Chondrocyte (in vitro differentiated cells): Measurements from ENCODE around the gene TYMS. TPM values are rescaled to one million over a fixed set of nuclear protein-coding genes. Genes with fewer than 3 reads are reported as not detected.

ENCODE experiments used
- DNase-seq: peaks from one replicate; pipeline ENCODE4 v3.0.0; 2021; ENCODE audit warnings: mixed read lengths, low spot score
- H3K27ac Mint-ChIP-seq: one replicate; pipeline ENCODE4 v1.8.0; 2021; ENCODE audit warnings: mild to moderate bottlenecking, moderate library complexity, mixed read lengths; ENCODE audit not compliant: unreplicated experiment
- H3K27me3 Mint-ChIP-seq: 2 replicates; pipeline ENCODE4 v1.8.0; 2021; ENCODE audit warnings: low read depth, mixed read lengths
- H3K36me3 Mint-ChIP-seq: 2 replicates; pipeline ENCODE4 v1.8.0; 2021; ENCODE audit warnings: low read depth, mixed read lengths
- H3K4me1 Mint-ChIP-seq: 2 replicates; pipeline ENCODE4 v1.8.0; 2021; ENCODE audit warnings: low read depth, mild to moderate bottlenecking, mixed read lengths
- H3K4me3 Mint-ChIP-seq: one replicate; pipeline ENCODE4 v1.8.0; 2021; ENCODE audit warnings: mild to moderate bottlenecking, moderate library complexity, mixed read lengths; ENCODE audit not compliant: unreplicated experiment
- H3K9me3 Mint-ChIP-seq: 2 replicates; pipeline ENCODE4 v1.8.0; 2021; ENCODE audit warnings: low read depth, mixed read lengths
- total RNA-seq: library from RNA; stranded (reverse); gene quantifications from 3 replicates; pipeline ENCODE4 v1.2.1, GENCODE V29; 2021
- TF ChIP-seq, protein P1 (sequence below): fragments of 200-600 bp; sonication (generic); IDR thresholded peaks from 2 replicates; pipeline ENCODE4 v1.5.0; 2021; ENCODE audit warnings: antibody characterized with exemption, mild to moderate bottlenecking, moderate library complexity

TYMS gene
- total RNA-seq, 1 donor from 2014 or later: 25.1 TPM

DNA sequence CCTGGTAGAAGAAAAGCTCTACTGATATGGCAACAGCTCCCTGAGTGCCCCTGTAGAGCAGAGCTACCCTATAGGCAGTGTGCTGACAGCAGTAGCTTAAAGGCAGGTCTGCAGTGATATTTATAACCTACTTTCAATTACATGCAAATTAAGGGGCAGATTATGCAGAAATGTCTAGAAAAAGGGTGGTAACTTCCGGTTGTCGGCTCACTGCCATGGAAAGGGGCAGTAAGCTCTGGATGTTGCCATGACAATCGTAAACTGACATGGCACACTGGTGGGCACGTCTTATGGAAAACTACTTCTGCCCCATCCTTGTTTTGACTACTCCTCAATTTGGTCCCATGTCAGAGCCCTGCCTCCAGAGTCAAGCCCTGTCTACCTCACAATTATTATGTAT, 2.9 kb upstream of the TYMS start:
- peaks cover 3% of the 10 kb centered on the region for H3K9me3 Mint-ChIP-seq
- H3K27me3 Mint-ChIP-seq: no peaks in the 10 kb centered on the region
- no peaks in the 10 kb centered on the region for H3K36me3 Mint-ChIP-seq
- no peak for DNase-seq
- no peak overlapping the region for H3K4me3 Mint-ChIP-seq
- TF ChIP-seq, protein P1, sequence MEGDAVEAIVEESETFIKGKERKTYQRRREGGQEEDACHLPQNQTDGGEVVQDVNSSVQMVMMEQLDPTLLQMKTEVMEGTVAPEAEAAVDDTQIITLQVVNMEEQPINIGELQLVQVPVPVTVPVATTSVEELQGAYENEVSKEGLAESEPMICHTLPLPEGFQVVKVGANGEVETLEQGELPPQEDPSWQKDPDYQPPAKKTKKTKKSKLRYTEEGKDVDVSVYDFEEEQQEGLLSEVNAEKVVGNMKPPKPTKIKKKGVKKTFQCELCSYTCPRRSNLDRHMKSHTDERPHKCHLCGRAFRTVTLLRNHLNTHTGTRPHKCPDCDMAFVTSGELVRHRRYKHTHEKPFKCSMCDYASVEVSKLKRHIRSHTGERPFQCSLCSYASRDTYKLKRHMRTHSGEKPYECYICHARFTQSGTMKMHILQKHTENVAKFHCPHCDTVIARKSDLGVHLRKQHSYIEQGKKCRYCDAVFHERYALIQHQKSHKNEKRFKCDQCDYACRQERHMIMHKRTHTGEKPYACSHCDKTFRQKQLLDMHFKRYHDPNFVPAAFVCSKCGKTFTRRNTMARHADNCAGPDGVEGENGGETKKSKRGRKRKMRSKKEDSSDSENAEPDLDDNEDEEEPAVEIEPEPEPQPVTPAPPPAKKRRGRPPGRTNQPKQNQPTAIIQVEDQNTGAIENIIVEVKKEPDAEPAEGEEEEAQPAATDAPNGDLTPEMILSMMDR: no peak
- peaks cover 15% of the 10 kb centered on the region for H3K4me1 Mint-ChIP-seq
- no peak overlapping the region for H3K27ac Mint-ChIP-seq

DNA sequence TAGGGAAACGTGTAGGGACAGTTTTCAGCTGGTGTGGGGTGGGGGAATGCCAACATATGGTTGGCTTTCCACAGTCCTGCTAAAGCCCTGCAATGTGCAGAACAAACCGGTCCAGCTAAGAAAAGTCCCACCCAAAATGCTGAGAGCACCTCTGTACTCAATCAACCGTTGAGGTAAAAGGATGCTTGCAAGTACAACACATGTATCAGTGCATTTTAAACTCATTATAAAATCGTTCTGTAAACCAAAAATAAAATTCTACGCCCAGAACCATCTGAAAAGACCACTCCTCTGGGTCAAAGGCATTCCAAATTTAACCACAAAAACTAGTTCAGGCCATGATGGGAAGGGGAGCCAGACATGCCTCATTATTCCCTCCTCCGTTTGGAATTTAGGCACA, 2.0 kb upstream of the TYMS start:
- DNase-seq: no peak
- no peak overlapping the region for H3K4me3 Mint-ChIP-seq
- peaks cover 15% of the 10 kb centered on the region for H3K4me1 Mint-ChIP-seq
- H3K27ac Mint-ChIP-seq: no peak overlapping the region
- H3K27me3 Mint-ChIP-seq: no peaks in the 10 kb centered on the region
- peaks cover 3% of the 10 kb centered on the region for H3K9me3 Mint-ChIP-seq
- TF ChIP-seq, protein P1: no peak
- H3K36me3 Mint-ChIP-seq: peaks cover 3% of the 10 kb centered on the region

DNA sequence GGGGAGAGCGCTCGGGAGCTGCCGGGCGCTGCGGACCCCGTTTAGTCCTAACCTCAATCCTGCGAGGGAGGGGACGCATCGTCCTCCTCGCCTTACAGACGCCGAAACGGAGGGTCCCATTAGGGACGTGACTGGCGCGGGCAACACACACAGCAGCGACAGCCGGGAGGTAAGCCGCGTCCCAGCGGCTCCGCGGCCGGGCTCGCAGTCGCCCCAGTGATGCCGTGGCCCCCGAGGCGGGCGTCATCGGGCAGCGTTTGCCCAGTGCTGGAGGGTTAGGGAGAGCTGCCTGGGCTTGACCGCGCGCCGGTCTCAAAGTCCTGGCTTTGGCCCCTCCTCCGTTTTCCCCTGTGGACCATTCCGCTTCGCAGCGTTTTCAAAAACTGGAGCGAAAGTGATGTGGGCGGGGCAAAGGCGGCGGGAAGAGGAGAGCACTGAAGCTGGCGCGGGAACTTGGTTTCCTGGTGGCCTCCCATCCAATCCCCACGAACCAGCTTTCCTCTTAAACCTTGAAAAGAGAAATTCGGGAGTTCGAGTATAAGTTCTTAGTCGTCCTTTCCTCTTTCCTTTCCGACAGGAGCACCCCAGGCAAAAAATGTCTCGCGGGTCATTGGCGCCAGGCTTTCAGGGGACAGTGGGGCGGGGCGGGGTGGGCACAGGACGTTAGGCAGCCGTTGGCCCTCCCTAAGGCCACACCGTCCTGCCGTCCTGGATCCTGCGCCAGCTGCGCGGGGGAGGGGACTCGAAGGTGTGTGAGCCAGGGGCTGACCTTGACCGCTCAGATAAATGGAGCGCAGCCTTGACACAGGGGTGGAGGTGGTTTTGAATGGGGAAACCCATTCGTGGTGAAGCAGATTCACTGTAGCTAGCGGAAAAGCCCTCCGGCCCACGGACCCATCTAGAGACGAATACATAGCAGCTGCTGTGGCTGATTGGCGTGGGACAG, 821 bp downstream of the TYMS start:
- no peak for DNase-seq
- Mint-ChIP-seq H3K4me3 (peak overlapping the region; percentile 83), H3K27me3 (no peaks in the 10 kb centered on the region), H3K27ac (peak overlapping the region; percentile 12), H3K9me3 (peaks cover 6% of the 10 kb centered on the region), H3K36me3 (peaks cover 6% of the 10 kb centered on the region), H3K4me1 (peaks cover 11% of the 10 kb centered on the region)
- TF ChIP-seq, protein P1: peak; percentile 15

DNA sequence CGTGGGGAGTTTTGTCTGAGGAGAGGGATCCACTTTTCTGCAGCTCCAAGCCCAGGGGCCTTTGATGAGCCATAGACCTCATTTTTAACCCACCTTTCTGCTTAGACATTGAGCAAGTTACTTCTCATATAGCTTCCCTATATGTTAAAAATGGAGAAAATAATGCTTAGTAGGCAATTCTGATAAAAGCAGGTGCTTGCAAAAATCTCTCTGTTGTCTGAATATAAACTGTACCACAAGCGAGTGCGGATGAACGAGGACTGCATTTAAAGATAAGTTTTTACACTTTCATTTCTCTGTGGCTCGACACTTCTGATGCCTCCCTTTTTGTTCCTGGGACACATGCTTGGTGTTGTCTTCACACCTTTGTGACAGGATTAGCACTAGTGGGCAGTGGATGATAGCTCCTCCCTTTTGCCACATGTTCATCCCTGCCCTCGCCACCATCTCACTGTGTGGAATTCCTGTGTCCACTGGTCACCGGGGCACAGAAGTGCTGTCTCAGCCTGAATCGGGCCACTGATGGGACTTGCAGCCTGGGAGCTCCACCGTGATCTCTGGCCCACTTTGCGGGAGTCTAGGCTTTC, 1.6 kb downstream of the TYMS start:
- Mint-ChIP-seq H3K27me3 (no peaks in the 10 kb centered on the region), H3K4me1 (peaks cover 11% of the 10 kb centered on the region), H3K27ac (no peak overlapping the region)

DNA sequence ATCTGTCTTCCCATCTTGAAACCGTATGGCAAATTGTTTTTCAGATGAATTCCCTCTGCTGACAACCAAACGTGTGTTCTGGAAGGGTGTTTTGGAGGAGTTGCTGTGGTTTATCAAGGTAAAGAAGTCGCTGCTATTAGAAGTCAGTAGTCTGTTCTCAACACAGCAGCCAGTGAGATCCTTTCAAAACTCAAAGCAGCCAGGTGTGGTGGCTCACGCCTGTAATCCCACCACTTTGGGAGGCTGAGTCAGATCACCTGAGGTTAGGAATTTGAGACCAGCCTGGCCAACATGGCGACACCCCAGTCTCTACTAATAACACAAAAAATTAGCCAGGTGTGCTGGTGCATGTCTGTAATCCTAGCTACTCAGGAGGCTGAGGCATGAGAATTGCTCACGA, 2.1 kb downstream of the TYMS start:
- H3K9me3 Mint-ChIP-seq: peaks cover 6% of the 10 kb centered on the region
- no peak for DNase-seq
- peak overlapping the region; percentile 83 for H3K4me3 Mint-ChIP-seq
- H3K4me1 Mint-ChIP-seq: peaks cover 11% of the 10 kb centered on the region
- H3K27ac Mint-ChIP-seq: no peak overlapping the region
- no peaks in the 10 kb centered on the region for H3K27me3 Mint-ChIP-seq
- TF ChIP-seq, protein P1: no peak
- H3K36me3 Mint-ChIP-seq: peaks cover 6% of the 10 kb centered on the region

More for the DNA sequence above, 1.6 kb downstream of the TYMS start:
- TF ChIP-seq, protein P1: no peak
- Mint-ChIP-seq H3K9me3 (peaks cover 6% of the 10 kb centered on the region), H3K4me3 (peak overlapping the region; percentile 83), H3K36me3 (peaks cover 6% of the 10 kb centered on the region)
- no peak for DNase-seq
